Adrenal gland (tissue), 5 donors: Measurements from ENCODE around the gene EYS.

Source experiments
- POLR2A ChIP-seq, 2 donors: fragments of 450-650 bp; IDR thresholded peaks; one replicate each; pipeline ENCODE4 v1.6.1; 2017; ENCODE audit warnings: antibody characterized with exemption in 2 of 2, mild to moderate bottlenecking in 2 of 2, moderate library complexity in 1 of 2
- TF ChIP-seq, protein P1 (sequence below), 6 experiments: fragments of 450-650 bp in 4 of 6; fragments of 200-600 bp in 2 of 6; sonication (generic) in 1 of 6; IDR thresholded peaks; 1 replicate in 5 of 6; 2 replicates in 1 of 6; pipeline versions ENCODE4 v1.5.1 to v1.8.0; 2016 to 2021; ENCODE audit warnings: antibody characterized with exemption in 6 of 6, mild to moderate bottlenecking in 2 of 6, moderate library complexity in 1 of 6
- donor health status: DM: no; HTN: no; CAD: no.

DNA sequence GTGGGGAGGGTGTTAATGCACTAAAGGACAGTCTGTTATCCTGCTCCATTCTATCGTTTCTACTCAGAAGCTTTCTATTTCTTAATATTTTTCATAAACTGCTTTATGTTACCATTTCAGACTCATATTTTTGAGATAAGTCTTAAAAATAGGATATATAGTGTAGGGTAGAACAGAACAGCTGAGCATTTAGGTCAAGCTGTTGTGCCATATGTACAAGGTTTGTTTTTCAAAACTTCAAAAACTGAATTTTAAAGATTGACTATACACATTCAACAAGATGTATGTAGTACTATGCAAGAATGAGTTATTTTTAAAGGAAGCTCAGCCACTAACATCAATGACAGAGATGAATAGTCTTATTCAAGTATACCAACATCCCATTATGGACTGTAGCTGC is 1634.3 kb downstream of the EYS start:
- no peak for TF ChIP-seq POLR2A (IDR thresholded peaks at IDR 0.05)
- TF ChIP-seq, protein P1, sequence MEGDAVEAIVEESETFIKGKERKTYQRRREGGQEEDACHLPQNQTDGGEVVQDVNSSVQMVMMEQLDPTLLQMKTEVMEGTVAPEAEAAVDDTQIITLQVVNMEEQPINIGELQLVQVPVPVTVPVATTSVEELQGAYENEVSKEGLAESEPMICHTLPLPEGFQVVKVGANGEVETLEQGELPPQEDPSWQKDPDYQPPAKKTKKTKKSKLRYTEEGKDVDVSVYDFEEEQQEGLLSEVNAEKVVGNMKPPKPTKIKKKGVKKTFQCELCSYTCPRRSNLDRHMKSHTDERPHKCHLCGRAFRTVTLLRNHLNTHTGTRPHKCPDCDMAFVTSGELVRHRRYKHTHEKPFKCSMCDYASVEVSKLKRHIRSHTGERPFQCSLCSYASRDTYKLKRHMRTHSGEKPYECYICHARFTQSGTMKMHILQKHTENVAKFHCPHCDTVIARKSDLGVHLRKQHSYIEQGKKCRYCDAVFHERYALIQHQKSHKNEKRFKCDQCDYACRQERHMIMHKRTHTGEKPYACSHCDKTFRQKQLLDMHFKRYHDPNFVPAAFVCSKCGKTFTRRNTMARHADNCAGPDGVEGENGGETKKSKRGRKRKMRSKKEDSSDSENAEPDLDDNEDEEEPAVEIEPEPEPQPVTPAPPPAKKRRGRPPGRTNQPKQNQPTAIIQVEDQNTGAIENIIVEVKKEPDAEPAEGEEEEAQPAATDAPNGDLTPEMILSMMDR (IDR thresholded peaks at IDR 0.05), result no peak
